Measurements from ENCODE around the gene GABRG3. TPM values are rescaled to one million over a fixed set of nuclear protein-coding genes. Genes with fewer than 3 reads are reported as not detected.

The GABRG3 gene
- polyA plus RNA-seq, 2 of the 4 experiments (the other 2 are of a cell fraction), result 0.08 to 0.18 TPM

DNA sequence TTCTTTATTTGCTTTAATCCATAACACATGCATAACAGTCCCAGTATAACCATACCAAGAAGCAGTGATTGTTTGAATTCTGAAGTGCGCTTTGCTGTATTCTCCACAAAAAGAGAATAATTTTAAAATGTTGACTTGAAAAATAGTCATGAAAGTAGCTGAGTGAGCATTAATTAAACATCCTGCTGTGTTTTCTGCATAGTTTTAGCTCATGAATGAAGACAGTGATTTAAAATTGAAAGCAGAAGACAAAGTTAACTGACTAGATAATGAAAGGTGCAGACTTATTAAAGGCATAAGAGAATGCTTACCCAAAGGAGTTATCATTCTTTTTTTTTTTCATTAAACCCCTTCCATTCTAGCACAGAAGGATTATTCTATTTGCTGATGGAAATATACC lies 143.5 kb downstream of the GABRG3 start:
- 67% methylated on average over 1 of the region's 1 CpG for WGBS (ENCODE audit: missing lambda C conversion rate)
- H3K4me2 ChIP-seq, result no peak overlapping the region
- FAIRE-seq (no peak), ATAC-seq (no peak), DNase-seq (ENCODE audit: low read depth in 1 of 2, low spot score in 1 of 2) (no peak)
- H3K4me1 ChIP-seq, result no peaks in the 10 kb centered on the region
- POLR2A ChIA-PET, result no interaction called here
- CTCF ChIA-PET, result interaction anchor here (0.5 to 0.7 kb wide), 3 partner anchors 10 to 179 kb away, joined by 3 to 4 read pairs (median 3); no protein-coding TSS in a partner anchor
- no peak overlapping the region for H3K4me3 ChIP-seq
- no peak overlapping the region for H3K27ac ChIP-seq
- TF ChIP-seq EHF (CRISPR knock-in tag; IDR thresholded peaks at IDR 0.05), result no peak
- TF ChIP-seq, protein P1, sequence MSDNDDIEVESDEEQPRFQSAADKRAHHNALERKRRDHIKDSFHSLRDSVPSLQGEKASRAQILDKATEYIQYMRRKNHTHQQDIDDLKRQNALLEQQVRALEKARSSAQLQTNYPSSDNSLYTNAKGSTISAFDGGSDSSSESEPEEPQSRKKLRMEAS (IDR thresholded peaks at IDR 0.05), result no peak
- TF ChIP-seq CHD4 (IDR thresholded peaks at IDR 0.05; ENCODE audit: borderline replicate concordance), result no peak
- no peak for TF ChIP-seq POLR2A (IDR thresholded peaks at IDR 0.05; ENCODE audit: low read length)
- TF ChIP-seq, protein P2, sequence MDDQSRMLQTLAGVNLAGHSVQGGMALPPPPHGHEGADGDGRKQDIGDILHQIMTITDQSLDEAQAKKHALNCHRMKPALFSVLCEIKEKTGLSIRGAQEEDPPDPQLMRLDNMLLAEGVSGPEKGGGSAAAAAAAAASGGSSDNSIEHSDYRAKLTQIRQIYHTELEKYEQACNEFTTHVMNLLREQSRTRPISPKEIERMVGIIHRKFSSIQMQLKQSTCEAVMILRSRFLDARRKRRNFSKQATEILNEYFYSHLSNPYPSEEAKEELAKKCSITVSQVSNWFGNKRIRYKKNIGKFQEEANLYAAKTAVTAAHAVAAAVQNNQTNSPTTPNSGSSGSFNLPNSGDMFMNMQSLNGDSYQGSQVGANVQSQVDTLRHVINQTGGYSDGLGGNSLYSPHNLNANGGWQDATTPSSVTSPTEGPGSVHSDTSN (IDR thresholded peaks at IDR 0.05), result no peak
- TF ChIP-seq MAFK (IDR thresholded peaks at IDR 0.05; ENCODE audit: partially characterized antibody), result peak; percentile 67
- TF ChIP-seq ZSCAN20 (CRISPR knock-in tag; IDR thresholded peaks at IDR 0.05), result no peak
- TF ChIP-seq, protein P3, sequence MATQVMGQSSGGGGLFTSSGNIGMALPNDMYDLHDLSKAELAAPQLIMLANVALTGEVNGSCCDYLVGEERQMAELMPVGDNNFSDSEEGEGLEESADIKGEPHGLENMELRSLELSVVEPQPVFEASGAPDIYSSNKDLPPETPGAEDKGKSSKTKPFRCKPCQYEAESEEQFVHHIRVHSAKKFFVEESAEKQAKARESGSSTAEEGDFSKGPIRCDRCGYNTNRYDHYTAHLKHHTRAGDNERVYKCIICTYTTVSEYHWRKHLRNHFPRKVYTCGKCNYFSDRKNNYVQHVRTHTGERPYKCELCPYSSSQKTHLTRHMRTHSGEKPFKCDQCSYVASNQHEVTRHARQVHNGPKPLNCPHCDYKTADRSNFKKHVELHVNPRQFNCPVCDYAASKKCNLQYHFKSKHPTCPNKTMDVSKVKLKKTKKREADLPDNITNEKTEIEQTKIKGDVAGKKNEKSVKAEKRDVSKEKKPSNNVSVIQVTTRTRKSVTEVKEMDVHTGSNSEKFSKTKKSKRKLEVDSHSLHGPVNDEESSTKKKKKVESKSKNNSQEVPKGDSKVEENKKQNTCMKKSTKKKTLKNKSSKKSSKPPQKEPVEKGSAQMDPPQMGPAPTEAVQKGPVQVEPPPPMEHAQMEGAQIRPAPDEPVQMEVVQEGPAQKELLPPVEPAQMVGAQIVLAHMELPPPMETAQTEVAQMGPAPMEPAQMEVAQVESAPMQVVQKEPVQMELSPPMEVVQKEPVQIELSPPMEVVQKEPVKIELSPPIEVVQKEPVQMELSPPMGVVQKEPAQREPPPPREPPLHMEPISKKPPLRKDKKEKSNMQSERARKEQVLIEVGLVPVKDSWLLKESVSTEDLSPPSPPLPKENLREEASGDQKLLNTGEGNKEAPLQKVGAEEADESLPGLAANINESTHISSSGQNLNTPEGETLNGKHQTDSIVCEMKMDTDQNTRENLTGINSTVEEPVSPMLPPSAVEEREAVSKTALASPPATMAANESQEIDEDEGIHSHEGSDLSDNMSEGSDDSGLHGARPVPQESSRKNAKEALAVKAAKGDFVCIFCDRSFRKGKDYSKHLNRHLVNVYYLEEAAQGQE (IDR thresholded peaks at IDR 0.05), result no peak
- H3K9me3 ChIP-seq, result no peaks in the 10 kb centered on the region

DNA sequence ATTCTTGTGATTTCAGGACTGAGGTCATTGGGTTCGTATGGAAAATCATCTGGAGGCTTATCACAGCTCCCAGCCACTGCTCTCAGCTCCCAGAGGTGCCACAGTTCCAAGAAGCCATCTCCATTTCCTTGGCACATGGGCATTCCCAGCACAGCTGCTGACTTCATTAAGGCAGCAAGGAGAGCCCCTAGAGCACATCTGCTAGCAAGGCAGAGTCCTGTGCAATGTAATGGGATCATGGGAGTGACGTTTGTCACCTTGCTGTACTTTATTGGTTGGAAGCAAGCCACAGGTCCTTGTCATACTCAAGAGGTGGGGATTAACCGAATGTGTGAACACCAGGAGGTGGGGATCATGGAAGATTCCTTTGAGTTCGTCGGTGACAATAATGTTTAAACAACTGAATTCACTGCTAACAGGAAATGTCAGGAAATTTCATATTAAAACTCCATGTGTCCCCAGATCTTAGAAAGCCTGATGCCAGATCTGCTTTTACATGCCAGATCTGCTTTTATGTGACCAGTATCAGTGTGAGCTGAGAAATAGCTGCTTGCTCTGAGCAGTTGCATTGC lies 148.8 kb downstream of the GABRG3 start:
- Histone ChIP-seq H3K27ac (no peak overlapping the region), H3K4me3 (no peak overlapping the region), H3K4me2 (no peak overlapping the region), H3K4me1 (no peaks in the 10 kb centered on the region), H3K9me3 (no peaks in the 10 kb centered on the region)
- FAIRE-seq, result no peak
- ATAC-seq, result no peak
- no peak for DNase-seq (ENCODE audit: low read depth in 1 of 2, low spot score in 1 of 2)
- ChIA-PET CTCF (no interaction called here), POLR2A (no interaction called here)
- TF ChIP-seq BHLHE40 (IDR thresholded peaks at IDR 0.05; ENCODE audit: low read depth, low read length) (no peak), KDM5A (IDR thresholded peaks at IDR 0.05) (no peak), KDM1A (IDR thresholded peaks at IDR 0.05; ENCODE audit: low read depth) (no peak), SMC3 (IDR thresholded peaks at IDR 0.05) (no peak), MAZ (IDR thresholded peaks at IDR 0.05; ENCODE audit: borderline replicate concordance, low read depth, low read length) (no peak), ZC3H11A (IDR thresholded peaks at IDR 0.05) (no peak), CBX8 (IDR thresholded peaks at IDR 0.05) (no peak), RARB (CRISPR knock-in tag; IDR thresholded peaks at IDR 0.05) (no peak), EHF (CRISPR knock-in tag; IDR thresholded peaks at IDR 0.05) (no peak)
- TF ChIP-seq, protein P4, sequence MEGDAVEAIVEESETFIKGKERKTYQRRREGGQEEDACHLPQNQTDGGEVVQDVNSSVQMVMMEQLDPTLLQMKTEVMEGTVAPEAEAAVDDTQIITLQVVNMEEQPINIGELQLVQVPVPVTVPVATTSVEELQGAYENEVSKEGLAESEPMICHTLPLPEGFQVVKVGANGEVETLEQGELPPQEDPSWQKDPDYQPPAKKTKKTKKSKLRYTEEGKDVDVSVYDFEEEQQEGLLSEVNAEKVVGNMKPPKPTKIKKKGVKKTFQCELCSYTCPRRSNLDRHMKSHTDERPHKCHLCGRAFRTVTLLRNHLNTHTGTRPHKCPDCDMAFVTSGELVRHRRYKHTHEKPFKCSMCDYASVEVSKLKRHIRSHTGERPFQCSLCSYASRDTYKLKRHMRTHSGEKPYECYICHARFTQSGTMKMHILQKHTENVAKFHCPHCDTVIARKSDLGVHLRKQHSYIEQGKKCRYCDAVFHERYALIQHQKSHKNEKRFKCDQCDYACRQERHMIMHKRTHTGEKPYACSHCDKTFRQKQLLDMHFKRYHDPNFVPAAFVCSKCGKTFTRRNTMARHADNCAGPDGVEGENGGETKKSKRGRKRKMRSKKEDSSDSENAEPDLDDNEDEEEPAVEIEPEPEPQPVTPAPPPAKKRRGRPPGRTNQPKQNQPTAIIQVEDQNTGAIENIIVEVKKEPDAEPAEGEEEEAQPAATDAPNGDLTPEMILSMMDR (IDR thresholded peaks at IDR 0.05), result no peak
- 22% methylated on average over 5 of the region's 5 CpGs for WGBS (ENCODE audit: missing lambda C conversion rate)

DNA sequence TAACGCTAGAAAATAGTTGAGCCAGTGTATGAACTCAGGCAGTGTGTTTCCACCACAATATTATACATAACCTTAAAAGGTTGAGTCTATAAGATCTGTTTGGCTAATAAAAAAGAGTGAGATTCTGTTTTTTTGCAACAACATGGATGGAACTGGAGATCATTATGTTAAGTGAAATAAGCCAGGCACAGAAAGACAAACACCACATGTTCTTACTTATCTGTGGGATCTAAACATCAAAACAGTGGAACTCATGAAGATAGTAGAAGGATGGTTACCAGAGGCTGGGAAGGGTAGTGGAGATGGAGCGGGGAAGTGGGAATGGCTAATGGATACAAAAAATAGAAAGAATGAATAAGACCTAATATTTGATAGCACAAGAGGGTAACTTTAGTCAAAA lies 150.7 kb downstream of the GABRG3 start:
- Histone ChIP-seq H3K9me3 (no peaks in the 10 kb centered on the region), H3K4me2 (no peak overlapping the region), H3K4me3 (no peak overlapping the region), H3K27ac (no peak overlapping the region), H3K4me1 (no peaks in the 10 kb centered on the region)
- WGBS (ENCODE audit: missing lambda C conversion rate), result 21% methylated on average over 2 of the region's 2 CpGs
- CTCF ChIA-PET, result no interaction called here
- POLR2A ChIA-PET, result no interaction called here
- DNase-seq (ENCODE audit: low read depth in 1 of 2, low spot score in 1 of 2), result no peak
- ATAC-seq, result no peak
- FAIRE-seq, result no peak
- TF ChIP-seq CBX2 (IDR thresholded peaks at IDR 0.05; ENCODE audit: borderline replicate concordance, low read depth) (no peak), POLR2A (IDR thresholded peaks at IDR 0.05; ENCODE audit: low read length) (no peak), HOXA7 (CRISPR knock-in tag; IDR thresholded peaks at IDR 0.05) (no peak), GATA3 (IDR thresholded peaks at IDR 0.05; ENCODE audit: borderline replicate concordance) (no peak), JUNB (IDR thresholded peaks at IDR 0.05) (no peak), ZC3H11A (IDR thresholded peaks at IDR 0.05) (no peak), RNF2 (IDR thresholded peaks at IDR 0.05; ENCODE audit: borderline replicate concordance, low read depth) (no peak), ZFP36 (IDR thresholded peaks at IDR 0.05; ENCODE audit: borderline replicate concordance, partially characterized antibody) (no peak), CHD2 (IDR thresholded peaks at IDR 0.05; ENCODE audit: low read length, partially characterized antibody) (no peak)
- TF ChIP-seq, protein P2 (IDR thresholded peaks at IDR 0.05), result no peak
